ENCODE data around the gene CBFB.
A peak's percentile ranks its signal among the peaks of the same experiment; 100 is the strongest.

Gene CBFB

DNA sequence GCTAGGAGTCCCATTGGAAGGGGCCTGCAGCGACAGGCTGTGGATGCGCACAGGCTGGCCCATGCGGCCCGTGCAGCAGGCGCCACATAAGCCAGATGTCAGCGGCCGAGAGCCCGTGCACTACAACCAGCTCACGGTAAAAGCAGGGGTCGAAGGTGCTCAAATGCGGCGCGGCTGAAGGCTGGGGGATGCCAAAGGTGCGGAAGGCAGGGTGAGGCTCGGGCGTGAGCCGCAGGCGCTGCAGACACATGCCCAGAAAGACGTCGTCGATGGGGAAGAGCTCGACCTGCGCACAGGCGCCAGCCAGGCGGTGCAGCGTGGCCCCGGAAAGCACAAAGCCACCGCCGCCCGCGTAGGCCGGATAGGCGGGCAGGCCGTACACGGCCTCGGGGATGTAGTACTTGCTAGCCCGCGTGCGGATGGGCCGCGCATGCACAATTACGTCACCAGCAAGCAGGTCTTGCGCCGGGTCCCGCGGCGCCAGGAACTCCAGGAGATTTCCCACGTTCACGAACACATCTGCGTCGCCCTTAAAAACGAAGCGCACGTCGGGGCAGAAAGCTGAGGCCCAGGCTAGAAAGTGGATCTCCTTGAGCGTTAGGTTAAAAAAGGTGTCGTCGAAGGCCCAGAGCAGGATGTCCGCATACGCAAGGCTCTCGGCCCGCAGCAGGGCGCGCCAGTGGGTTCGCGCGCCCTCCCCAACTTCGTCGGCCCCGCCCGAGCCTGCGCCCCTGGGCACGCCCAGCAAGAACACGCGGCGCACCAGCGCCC is 120.5 kb downstream of the CBFB start:
- Mint-ChIP-seq H3K27me3 (peaks cover 60% of the 10 kb centered on the region), H3K27ac (no peak overlapping the region)
- intact Hi-C loops (cut with micrococcal nuclease), result loop anchor here (10.0 kb wide), 1 partner anchor 45 kb away; the partner anchor contains the start of gene PHAF1

DNA sequence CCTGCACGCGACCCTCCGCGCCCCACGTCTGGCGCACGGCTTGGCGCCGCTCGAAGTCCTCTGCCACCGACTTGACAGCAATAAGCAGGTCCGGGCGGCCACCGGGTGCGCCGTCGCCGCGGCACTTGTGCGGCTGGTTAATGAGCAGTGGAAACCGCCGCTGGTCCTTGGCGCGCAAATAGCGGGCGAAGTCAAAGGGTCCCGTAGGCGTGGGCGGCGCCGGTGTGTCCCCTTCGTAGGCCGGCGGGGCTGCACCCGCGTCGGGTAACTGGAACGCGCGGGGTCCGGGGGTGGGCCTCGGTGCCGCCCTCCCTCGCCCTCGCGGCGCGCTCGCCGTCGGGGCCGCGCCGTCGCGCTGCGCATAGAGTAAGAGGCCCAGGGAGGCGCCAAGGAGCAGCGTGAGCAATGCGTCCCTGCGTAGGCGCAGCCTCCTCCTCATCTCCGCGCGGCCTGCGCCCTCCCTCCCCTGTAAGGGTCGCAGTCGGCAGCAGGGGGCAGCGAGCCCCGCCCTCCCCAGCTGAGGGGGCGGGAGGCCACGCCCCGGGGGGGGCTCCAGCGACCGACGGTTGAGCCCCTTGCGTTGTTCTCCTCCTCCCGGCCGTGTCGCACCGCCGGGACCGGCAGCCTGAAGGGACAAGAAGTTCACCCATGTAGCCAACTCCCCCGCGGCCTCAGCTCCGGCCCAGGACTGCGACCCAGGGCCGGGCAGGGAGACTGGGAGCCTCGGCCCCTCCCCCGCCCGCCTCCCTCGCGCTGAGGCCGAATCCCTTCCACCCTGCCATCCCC is 121.3 kb downstream of the CBFB start:
- peaks cover 67% of the 10 kb centered on the region for H3K27me3 Mint-ChIP-seq
- no peak overlapping the region for H3K27ac Mint-ChIP-seq
- peak overlapping the region; percentile 65 for H3K4me3 Mint-ChIP-seq
- peaks cover 65% of the 10 kb centered on the region for H3K36me3 Mint-ChIP-seq (ENCODE audit: low read depth)
- H3K4me1 Mint-ChIP-seq (ENCODE audit: low read depth), result peaks cover 12% of the 10 kb centered on the region
- intact Hi-C loops (cut with micrococcal nuclease), result loop anchor here (10.0 kb wide), 1 partner anchor 45 kb away; the partner anchor contains the start of gene PHAF1
- no peaks in the 10 kb centered on the region for H3K9me3 Mint-ChIP-seq

More for the DNA sequence above, 120.5 kb downstream of the CBFB start:
- H3K4me3 Mint-ChIP-seq, result no peak overlapping the region
- peaks cover 68% of the 10 kb centered on the region for H3K36me3 Mint-ChIP-seq (ENCODE audit: low read depth)
- peaks cover 9% of the 10 kb centered on the region for H3K4me1 Mint-ChIP-seq (ENCODE audit: low read depth)
- no peaks in the 10 kb centered on the region for H3K9me3 Mint-ChIP-seq

Data from dendritic cell treated with granulocyte-macrophage colony-stimulating factor and Interleukin-4, amounts not matched to agents 40 ng/mL and 50 ng/mL, for 4 days (primary cell).